ENCODE results near the gene DPEP1.
"Not testable (repeated sequence)": the region's sequence is repeated elsewhere in the genome, so short reads cannot be mapped to it uniquely, and the experiment has no call there.

The DPEP1 gene

GRCh38 chr16:89583895-89584644 lies 29.4 kb upstream of the DPEP1 start:
- H3K4me3 ChIP-seq (ENCODE audit: low read length) = no peak overlapping the region
- no peak for TF ChIP-seq ZNF274 (IDR thresholded peaks at IDR 0.05; ENCODE audit: low read depth, low read length)

DNA sequence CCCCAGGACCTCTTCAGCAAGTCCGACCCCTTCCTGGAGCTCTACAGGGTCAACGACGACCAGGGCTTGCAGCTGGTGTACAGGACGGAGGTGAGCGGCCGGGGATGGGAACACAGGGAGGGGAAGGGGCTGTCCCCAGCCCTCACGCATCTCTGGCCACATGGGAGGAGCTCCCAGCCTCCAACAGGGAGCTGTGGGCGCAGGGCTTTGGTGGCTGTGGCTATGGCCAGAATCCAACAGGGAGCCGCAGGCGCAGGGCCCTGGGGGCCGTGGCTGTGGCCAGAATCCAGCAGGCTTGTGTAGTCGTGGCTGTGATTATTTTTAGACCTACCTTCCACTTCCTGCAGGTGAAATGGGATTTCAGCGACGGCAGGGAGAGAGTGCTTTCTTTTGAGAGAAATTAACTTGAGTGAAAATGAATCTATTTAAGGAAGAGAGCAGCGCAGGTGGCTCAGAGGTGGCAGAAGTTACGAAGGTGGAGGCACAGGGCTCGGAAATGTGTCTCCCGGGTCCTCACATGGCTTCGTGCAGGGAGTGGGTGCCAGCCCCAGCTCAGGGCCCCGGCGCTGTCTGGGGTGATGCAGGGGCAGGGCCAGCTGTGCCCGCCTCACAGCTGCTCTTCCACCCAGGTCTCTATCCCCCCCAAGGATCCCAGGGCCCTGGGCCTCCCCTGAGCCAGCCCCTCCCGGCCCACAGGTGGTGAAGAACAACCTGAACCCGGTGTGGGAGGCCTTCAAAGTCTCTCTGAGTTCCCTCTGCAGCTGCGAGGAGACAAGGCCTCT lies 28.5 kb upstream of the DPEP1 start:
- no peak for TF ChIP-seq ZNF274 (IDR thresholded peaks at IDR 0.05; ENCODE audit: low read depth, low read length)
- H3K4me3 ChIP-seq (ENCODE audit: low read length) = no peak overlapping the region

- TF ChIP-seq ZNF274 (IDR thresholded peaks at IDR 0.05; ENCODE audit: low read depth, low read length) = no peak
- H3K4me3 ChIP-seq (ENCODE audit: low read length) = no peak overlapping the region
These were observed 27.2 kb upstream of the DPEP1 start for GRCh38 chr16:89586218-89586617.

GRCh38 chr16:89586853-89587252 lies 26.6 kb upstream of the DPEP1 start:
- H3K4me3 ChIP-seq (ENCODE audit: low read length) = no peak overlapping the region
- TF ChIP-seq ZNF274 (IDR thresholded peaks at IDR 0.05; ENCODE audit: low read depth, low read length) = no peak

DNA sequence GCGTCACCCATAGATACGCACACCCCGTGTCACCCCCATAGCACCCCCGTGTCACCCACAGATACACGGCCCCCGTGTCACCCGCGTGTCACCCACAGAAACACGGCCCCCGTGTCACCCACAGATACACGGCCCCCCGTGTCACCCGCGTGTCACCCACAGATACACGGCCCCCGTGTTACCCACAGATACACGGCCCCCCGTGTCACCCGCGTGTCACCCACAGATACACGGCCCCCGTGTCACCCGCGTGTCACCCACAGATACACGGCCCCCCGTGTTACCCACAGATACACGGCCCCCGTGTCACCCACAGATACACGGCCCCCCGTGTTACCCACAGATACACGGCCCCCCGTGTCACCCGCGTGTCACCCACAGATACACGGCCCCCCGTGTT lies 25.8 kb upstream of the DPEP1 start:
- H3K4me3 ChIP-seq (ENCODE audit: low read length) = not testable (repeated sequence)

DNA sequence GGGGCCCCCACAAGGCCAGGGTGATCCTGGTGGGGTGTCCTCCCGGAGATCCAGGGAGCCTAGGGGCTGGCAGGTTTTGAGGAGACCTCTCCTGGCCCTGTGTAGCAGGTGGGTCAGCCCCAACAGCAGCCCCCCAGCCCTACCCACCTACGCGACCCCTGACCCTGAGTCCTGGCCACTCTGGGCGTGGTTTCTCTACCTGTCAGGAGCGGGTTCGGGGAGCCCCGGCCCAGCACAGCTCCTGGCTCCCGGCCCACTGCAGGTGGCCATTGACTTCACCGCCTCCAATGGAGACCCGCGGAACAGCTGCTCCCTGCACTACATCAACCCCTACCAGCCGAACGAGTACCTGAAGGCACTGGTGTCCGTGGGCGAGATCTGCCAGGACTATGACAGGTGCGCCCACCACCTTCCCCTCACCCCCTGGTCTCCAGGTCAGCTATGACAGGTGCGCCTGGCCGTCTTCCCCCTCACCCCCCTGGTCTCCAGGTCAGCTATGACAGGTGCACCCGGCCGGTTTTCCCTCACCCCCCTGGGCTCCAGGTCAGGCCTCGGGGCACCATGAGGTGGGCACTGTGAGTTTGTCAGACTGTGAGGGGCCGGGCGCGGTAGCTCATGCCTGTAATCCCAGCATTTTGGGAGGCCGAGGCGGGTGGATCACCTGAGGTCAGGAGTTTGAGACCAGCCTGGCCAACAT lies 24.9 kb upstream of the DPEP1 start:
- no peak overlapping the region for H3K4me3 ChIP-seq (ENCODE audit: low read length)
- TF ChIP-seq ZNF274 (IDR thresholded peaks at IDR 0.05; ENCODE audit: low read depth, low read length) = no peak

- no peak for TF ChIP-seq ZNF274 (IDR thresholded peaks at IDR 0.05; ENCODE audit: low read depth, low read length)
These were observed 24.1 kb upstream of the DPEP1 start for GRCh38 chr16:89589241-89589926.

GRCh38 chr16:89593841-89594240 lies 19.6 kb upstream of the DPEP1 start:
- no peak overlapping the region for H3K4me3 ChIP-seq (ENCODE audit: low read length)
- no peak for TF ChIP-seq ZNF274 (IDR thresholded peaks at IDR 0.05; ENCODE audit: low read depth, low read length)

More at GRCh38 chr16:89589241-89589926, 24.1 kb upstream of the DPEP1 start:
- no peak overlapping the region for H3K4me3 ChIP-seq (ENCODE audit: low read length)

DNA sequence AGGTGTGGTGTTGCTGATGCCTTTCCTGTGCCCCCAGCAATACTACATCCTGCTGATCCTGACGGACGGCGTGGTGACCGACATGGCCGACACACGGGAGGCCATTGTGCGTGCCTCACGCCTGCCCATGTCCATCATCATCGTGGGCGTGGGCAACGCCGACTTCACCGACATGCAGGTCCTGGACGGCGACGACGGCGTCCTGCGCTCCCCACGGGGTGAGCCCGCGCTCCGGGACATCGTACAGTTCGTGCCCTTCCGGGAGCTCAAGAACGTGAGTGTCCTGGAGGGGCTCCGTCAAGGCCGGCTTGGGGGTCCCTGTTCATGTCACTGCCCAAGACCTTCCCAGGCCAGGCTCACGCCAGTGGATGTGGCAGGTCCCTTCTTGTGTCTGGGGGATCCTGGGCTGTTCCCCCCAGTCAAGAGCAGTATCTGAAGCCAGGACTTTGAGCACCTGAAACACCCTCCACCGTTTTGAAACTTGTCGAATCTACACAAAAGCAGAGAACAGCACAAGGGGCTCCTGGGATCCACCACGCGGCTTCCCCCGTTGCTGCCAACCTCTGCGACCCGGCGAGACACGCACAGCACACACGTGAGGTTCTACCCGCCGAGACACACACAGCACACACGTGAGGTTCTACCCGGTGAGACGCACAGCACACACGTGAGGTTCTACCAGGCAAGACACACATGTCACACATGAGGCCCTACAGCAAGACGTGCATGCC lies 17.9 kb upstream of the DPEP1 start:
- H3K4me3 ChIP-seq (ENCODE audit: low read length) = no peak overlapping the region
- no peak for TF ChIP-seq ZNF274 (IDR thresholded peaks at IDR 0.05; ENCODE audit: low read depth, low read length)

- H3K4me3 ChIP-seq (ENCODE audit: low read length) = no peak overlapping the region
- no peak for TF ChIP-seq ZNF274 (IDR thresholded peaks at IDR 0.05; ENCODE audit: low read depth, low read length)
These were observed 17.3 kb upstream of the DPEP1 start for GRCh38 chr16:89596061-89596689.

DNA sequence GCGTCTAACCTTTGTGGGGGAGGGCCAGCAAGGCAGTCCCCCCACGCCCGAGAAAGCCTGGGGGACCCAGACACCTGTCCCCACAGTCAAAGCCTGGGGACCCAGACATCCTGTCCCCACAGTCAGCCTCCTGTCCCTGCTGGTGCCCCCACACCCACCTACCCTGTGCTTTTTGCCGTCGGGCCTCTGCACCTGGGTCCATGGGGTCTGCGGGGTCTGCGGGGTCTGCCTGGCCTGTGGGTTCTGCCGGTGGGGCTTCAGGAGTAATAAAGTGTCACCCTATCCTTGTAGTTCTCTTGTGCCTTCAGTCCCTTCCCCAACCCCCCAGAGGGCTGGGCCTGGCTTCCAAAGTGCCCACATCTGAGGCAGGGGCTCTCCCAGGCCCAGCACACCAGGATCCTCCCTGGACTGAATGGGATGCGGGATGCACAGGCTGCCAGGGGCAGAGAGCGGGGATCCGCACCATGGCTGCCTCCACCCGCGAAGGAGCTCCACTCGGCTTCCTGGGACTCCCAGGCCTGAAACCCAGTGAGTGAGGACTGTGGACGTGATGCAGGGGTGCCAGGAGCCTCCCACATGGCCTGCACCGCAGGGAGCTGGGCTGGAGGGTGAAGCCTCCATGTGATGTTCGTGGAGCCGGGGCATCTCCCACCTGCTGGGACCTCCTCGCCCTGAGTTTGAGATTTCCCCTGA lies 16.3 kb upstream of the DPEP1 start:
- TF ChIP-seq ZNF274 (IDR thresholded peaks at IDR 0.05; ENCODE audit: low read depth, low read length) = no peak
- no peak overlapping the region for H3K4me3 ChIP-seq (ENCODE audit: low read length)

DNA sequence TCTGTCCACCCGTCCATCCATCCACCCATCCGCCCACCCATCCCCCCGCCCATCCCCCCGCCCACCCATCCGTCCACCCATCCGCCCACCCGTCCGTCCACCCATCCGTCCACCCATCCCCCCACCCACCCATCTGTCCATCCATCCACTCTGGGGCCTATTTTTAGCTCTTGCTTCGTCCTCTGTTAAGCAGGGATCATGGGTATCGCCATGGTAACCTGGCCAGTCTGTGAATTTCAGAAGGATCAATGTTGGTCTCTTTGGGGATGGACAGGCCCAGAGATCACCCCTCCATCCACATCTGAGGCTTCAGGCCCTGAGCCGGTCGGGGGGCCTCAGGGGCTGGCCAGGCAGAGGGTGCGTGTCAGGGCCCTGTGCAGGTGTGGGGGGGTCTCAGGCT lies 15.2 kb upstream of the DPEP1 start:
- H3K4me3 ChIP-seq (ENCODE audit: low read length) = no peak overlapping the region
- TF ChIP-seq ZNF274 (IDR thresholded peaks at IDR 0.05; ENCODE audit: low read depth, low read length) = no peak

DNA sequence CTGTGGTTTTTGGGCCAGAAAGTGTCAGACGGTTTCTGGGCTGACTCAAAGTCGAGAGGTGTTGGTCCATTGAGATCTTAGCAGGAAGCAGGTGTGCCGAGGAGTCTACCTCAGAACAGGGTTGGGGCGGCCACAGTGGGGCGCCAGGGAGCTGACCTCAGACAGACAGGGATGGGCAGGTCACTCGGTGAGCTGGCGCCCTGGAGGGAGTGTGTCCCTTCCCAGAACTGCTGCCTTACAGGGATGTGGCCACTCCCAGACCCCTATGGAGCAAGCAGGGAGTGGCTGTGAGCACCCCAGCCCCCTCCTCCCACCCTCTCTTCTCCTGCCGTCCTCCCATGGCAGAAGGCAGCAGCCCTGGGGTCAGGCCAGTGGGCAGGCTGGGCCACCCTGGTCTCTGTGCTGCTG lies 14.0 kb upstream of the DPEP1 start:
- no peak overlapping the region for H3K4me3 ChIP-seq (ENCODE audit: low read length)
- TF ChIP-seq ZNF274 (IDR thresholded peaks at IDR 0.05; ENCODE audit: low read depth, low read length) = no peak
